Activated CD4-positive, alpha-beta T cell treated with anti-CD3 and anti-CD28 coated beads, Interleukin-2, amount 10 ng/mL, durations not matched to agents 7 days and 5 days (primary cell): ENCODE measurements around the gene ZNF512. TPM values are rescaled to one million over a fixed set of nuclear protein-coding genes. Genes with fewer than 3 reads are reported as not detected.
A peak's percentile ranks its signal among the peaks of the same experiment; 100 is the strongest.
"Not testable (repeated sequence)": the region's sequence is repeated elsewhere in the genome, so short reads cannot be mapped to it uniquely, and the experiment has no call there.

Experiments used
- CTCF ChIA-PET: fragments of 350-600 bp; sonication (Branson Sonifier 250); formaldehyde crosslinking; loops from one replicate; lab custom pipeline; 2021; ENCODE audit warnings: antibody characterized with exemption; lab: Charles Lee
- POLR2A ChIA-PET: fragments of 350-600 bp; sonication (Branson Sonifier 250); formaldehyde crosslinking; loops from one replicate; lab custom pipeline; 2021; ENCODE audit warnings: antibody characterized with exemption; lab: Charles Lee
- DNase-seq: peaks from one replicate; pipeline ENCODE4 v3.0.0-alpha.2; 2020
- H3K27ac Mint-ChIP-seq: one replicate; pipeline ENCODE4 v1.8.0; 2021; ENCODE audit warnings: mild to moderate bottlenecking, moderate library complexity, mixed read lengths
- H3K27me3 Mint-ChIP-seq: one replicate; pipeline ENCODE4 v1.8.0; 2021; ENCODE audit warnings: mixed read lengths
- H3K36me3 Mint-ChIP-seq: one replicate; pipeline ENCODE4 v1.8.0; 2021; ENCODE audit warnings: low read depth, mixed read lengths
- H3K4me1 Mint-ChIP-seq: one replicate; pipeline ENCODE4 v1.8.0; 2021; ENCODE audit warnings: mixed read lengths
- H3K4me3 Mint-ChIP-seq: one replicate; pipeline ENCODE4 v1.8.0; 2021; ENCODE audit warnings: mild to moderate bottlenecking, moderate library complexity, mixed read lengths
- H3K9me3 Mint-ChIP-seq: one replicate; pipeline ENCODE4 v1.8.0; 2021; ENCODE audit warnings: mixed read lengths
- total RNA-seq, 2 experiments: library from RNA; stranded (reverse); gene quantifications; one replicate each; pipeline ENCODE4 v1.2.3, GENCODE V29; 2021

ZNF512 gene
- 10 to 100 TPM; 42.3 to 51.5 TPM for total RNA-seq

GRCh38 chr2:27582695-27583389, at the start of gene ZNF512:
ZNF512 (plus strand) TSS chr2:27583042; CDS start chr2:27583113, 71 bp downstream.
- Mint-ChIP-seq H3K27me3 (peaks cover 4% of the 10 kb centered on the region), H3K27ac (peak within 1 kb of the TSS; percentile 93), H3K4me1 (peaks cover 53% of the 10 kb centered on the region), H3K9me3 (peaks cover 4% of the 10 kb centered on the region), H3K4me3 (peak within 1 kb of the TSS; percentile 92), H3K36me3 (peaks cover 43% of the 10 kb centered on the region)
- DNase-seq = peak; percentile 85
- ChIA-PET CTCF (interaction anchor here (0.7 kb wide), 1 partner anchor 12 kb away, joined by 4 read pairs; no protein-coding TSS in a partner anchor), POLR2A (no interaction called here)

- no peaks in the 10 kb centered on the region for H3K36me3 Mint-ChIP-seq
- no peak for DNase-seq
- no peaks in the 10 kb centered on the region for H3K9me3 Mint-ChIP-seq
- no peak overlapping the region for H3K27ac Mint-ChIP-seq
- ChIA-PET CTCF (interaction anchor here (1.0 kb wide), 1 partner anchor 48 kb away, joined by 3 read pairs; no protein-coding TSS in a partner anchor), POLR2A (no interaction called here)
- H3K27me3 Mint-ChIP-seq = peaks cover 15% of the 10 kb centered on the region
- H3K4me1 Mint-ChIP-seq = no peaks in the 10 kb centered on the region
- no peak overlapping the region for H3K4me3 Mint-ChIP-seq
Measured at GRCh38 chr2:27537287-27537686, 45.6 kb upstream of the ZNF512 start.

- H3K4me1 Mint-ChIP-seq, POLR2A ChIA-PET, H3K4me3 Mint-ChIP-seq, DNase-seq, H3K36me3 Mint-ChIP-seq, H3K27ac Mint-ChIP-seq, H3K9me3 Mint-ChIP-seq: not testable (repeated sequence)
- CTCF ChIA-PET = interaction anchor here (1.0 kb wide), 1 partner anchor 21 kb away, joined by 3 read pairs; no protein-coding TSS in a partner anchor
- peaks cover 15% of the 10 kb centered on the region for H3K27me3 Mint-ChIP-seq
Measured at GRCh38 chr2:27538839-27539450, 43.9 kb upstream of the ZNF512 start.

- H3K4me3 Mint-ChIP-seq, H3K36me3 Mint-ChIP-seq, H3K9me3 Mint-ChIP-seq, CTCF ChIA-PET, H3K27ac Mint-ChIP-seq, H3K4me1 Mint-ChIP-seq, DNase-seq, POLR2A ChIA-PET: not testable (repeated sequence)
- H3K27me3 Mint-ChIP-seq = peaks cover 13% of the 10 kb centered on the region
Measured at GRCh38 chr2:27539649-27540048, 43.2 kb upstream of the ZNF512 start.

GRCh38 chr2:27544143-27544821, 38.6 kb upstream of the ZNF512 start:
- POLR2A ChIA-PET = no interaction called here
- peaks cover 2% of the 10 kb centered on the region for H3K9me3 Mint-ChIP-seq
- H3K4me1 Mint-ChIP-seq = no peaks in the 10 kb centered on the region

GRCh38 chr2:27545348-27546141, 37.3 kb upstream of the ZNF512 start:
- POLR2A ChIA-PET = no interaction called here
- H3K9me3 Mint-ChIP-seq = peaks cover 2% of the 10 kb centered on the region
- no peaks in the 10 kb centered on the region for H3K4me1 Mint-ChIP-seq
- DNase-seq = no peak
- CTCF ChIA-PET = interaction anchor here (0.5 kb wide), 1 partner anchor 29 kb away, joined by 3 read pairs; no protein-coding TSS in a partner anchor
- H3K27me3 Mint-ChIP-seq = no peaks in the 10 kb centered on the region
- no peak overlapping the region for H3K4me3 Mint-ChIP-seq
- no peaks in the 10 kb centered on the region for H3K36me3 Mint-ChIP-seq
- H3K27ac Mint-ChIP-seq = no peak overlapping the region

More at GRCh38 chr2:27544143-27544821, 38.6 kb upstream of the ZNF512 start:
- H3K36me3 Mint-ChIP-seq = no peaks in the 10 kb centered on the region
- no peaks in the 10 kb centered on the region for H3K27me3 Mint-ChIP-seq
- CTCF ChIA-PET = interaction anchor here (1.0 kb wide), 1 partner anchor 24 kb away, joined by 3 read pairs; no protein-coding TSS in a partner anchor
- H3K27ac Mint-ChIP-seq = peak overlapping the region; percentile 2
- DNase-seq = no peak
- no peak overlapping the region for H3K4me3 Mint-ChIP-seq

GRCh38 chr2:27549303-27549702, 33.5 kb upstream of the ZNF512 start:
- ChIA-PET POLR2A (no interaction called here), CTCF (no interaction called here)
- Mint-ChIP-seq H3K36me3 (no peaks in the 10 kb centered on the region), H3K27ac (no peak overlapping the region), H3K9me3 (peaks cover 2% of the 10 kb centered on the region), H3K4me3 (no peak overlapping the region), H3K4me1 (no peaks in the 10 kb centered on the region), H3K27me3 (peaks cover 13% of the 10 kb centered on the region)
- no peak for DNase-seq

GRCh38 chr2:27551514-27551913, 31.3 kb upstream of the ZNF512 start:
- H3K36me3 Mint-ChIP-seq = no peaks in the 10 kb centered on the region
- POLR2A ChIA-PET = no interaction called here
- peaks cover 24% of the 10 kb centered on the region for H3K27me3 Mint-ChIP-seq
- CTCF ChIA-PET = no interaction called here
- no peak overlapping the region for H3K27ac Mint-ChIP-seq
- peaks cover 2% of the 10 kb centered on the region for H3K9me3 Mint-ChIP-seq
- no peak overlapping the region for H3K4me3 Mint-ChIP-seq
- no peak for DNase-seq
- no peaks in the 10 kb centered on the region for H3K4me1 Mint-ChIP-seq

- H3K9me3 Mint-ChIP-seq = no peaks in the 10 kb centered on the region
- H3K36me3 Mint-ChIP-seq = no peaks in the 10 kb centered on the region
- H3K27ac Mint-ChIP-seq = no peak overlapping the region
- H3K27me3 Mint-ChIP-seq = peaks cover 24% of the 10 kb centered on the region
- no peak overlapping the region for H3K4me3 Mint-ChIP-seq
- ChIA-PET POLR2A (no interaction called here), CTCF (no interaction called here)
- DNase-seq = no peak
- H3K4me1 Mint-ChIP-seq = no peaks in the 10 kb centered on the region
Measured at GRCh38 chr2:27552941-27553340, 29.9 kb upstream of the ZNF512 start.

GRCh38 chr2:27554451-27554850, 28.4 kb upstream of the ZNF512 start:
- H3K27me3 Mint-ChIP-seq = peaks cover 29% of the 10 kb centered on the region
- POLR2A ChIA-PET, H3K36me3 Mint-ChIP-seq, CTCF ChIA-PET, H3K4me3 Mint-ChIP-seq, H3K9me3 Mint-ChIP-seq, DNase-seq, H3K27ac Mint-ChIP-seq, H3K4me1 Mint-ChIP-seq: not testable (repeated sequence)

- ChIA-PET CTCF (no interaction called here), POLR2A (no interaction called here)
- Mint-ChIP-seq H3K9me3 (no peaks in the 10 kb centered on the region), H3K4me1 (no peaks in the 10 kb centered on the region), H3K4me3 (no peak overlapping the region), H3K27ac (no peak overlapping the region), H3K36me3 (no peaks in the 10 kb centered on the region), H3K27me3 (peaks cover 21% of the 10 kb centered on the region)
- DNase-seq = no peak
Measured at GRCh38 chr2:27559228-27559627, 23.6 kb upstream of the ZNF512 start.

GRCh38 chr2:27561060-27561459, 21.8 kb upstream of the ZNF512 start:
- no peak overlapping the region for H3K4me3 Mint-ChIP-seq
- H3K9me3 Mint-ChIP-seq = no peaks in the 10 kb centered on the region
- no peaks in the 10 kb centered on the region for H3K4me1 Mint-ChIP-seq
- H3K27ac Mint-ChIP-seq = no peak overlapping the region
- ChIA-PET POLR2A (no interaction called here), CTCF (no interaction called here)
- peaks cover 22% of the 10 kb centered on the region for H3K27me3 Mint-ChIP-seq
- H3K36me3 Mint-ChIP-seq = no peaks in the 10 kb centered on the region
- DNase-seq = no peak
